ENCODE measurements around the gene SPNS2. TPM values are rescaled to one million over a fixed set of nuclear protein-coding genes. Genes with fewer than 3 reads are reported as not detected.
A peak's percentile ranks its signal among the peaks of the same experiment; 100 is the strongest.

The SPNS2 gene
- total RNA-seq, 2 donors from 2014 or later: 13.7 to 17.4 TPM

GRCh38 chr17:4579678-4580077 is 81.0 kb downstream of the SPNS2 start:
- Histone ChIP-seq H3K4me3 (no peak overlapping the region), H3K9ac (ENCODE audit: low read depth in 2 of 2, low read length in 2 of 2) (no peak overlapping the region), H3K9me3 (no peaks in the 10 kb centered on the region), H3K36me3 (no peaks in the 10 kb centered on the region), H3K27ac (no peak overlapping the region), H3K4me1 (peaks cover 3% of the 10 kb centered on the region), H3K27me3 (peaks cover 30% of the 10 kb centered on the region)
- no peak for DNase-seq
- intact Hi-C loops (cut with DNase I): no loop called here
- TF ChIP-seq CTCF (IDR thresholded peaks at IDR 0.05): no peak

GRCh38 chr17:4580291-4580690 is 81.6 kb downstream of the SPNS2 start:
- Histone ChIP-seq H3K9ac (ENCODE audit: low read depth in 2 of 2, low read length in 2 of 2) (no peak overlapping the region), H3K36me3 (no peaks in the 10 kb centered on the region), H3K4me1 (peaks cover 3% of the 10 kb centered on the region), H3K27me3 (peaks cover 36% of the 10 kb centered on the region), H3K9me3 (no peaks in the 10 kb centered on the region), H3K4me3 (no peak overlapping the region), H3K27ac (no peak overlapping the region)
- DNase-seq: no peak
- intact Hi-C loops (cut with DNase I): no loop called here
- TF ChIP-seq CTCF (IDR thresholded peaks at IDR 0.05): no peak

GRCh38 chr17:4582101-4582501 is 83.4 kb downstream of the SPNS2 start:
- no peak overlapping the region for H3K4me3 ChIP-seq
- no peaks in the 10 kb centered on the region for H3K36me3 ChIP-seq
- TF ChIP-seq CTCF (IDR thresholded peaks at IDR 0.05): no peak
- no peak for DNase-seq
- H3K9ac ChIP-seq (ENCODE audit: low read depth in 2 of 2, low read length in 2 of 2): no peak overlapping the region
- peaks cover 37% of the 10 kb centered on the region for H3K27me3 ChIP-seq
- no peaks in the 10 kb centered on the region for H3K9me3 ChIP-seq
- H3K4me1 ChIP-seq: peaks cover 3% of the 10 kb centered on the region
- no peak overlapping the region for H3K27ac ChIP-seq
- intact Hi-C loops (cut with DNase I): no loop called here

GRCh38 chr17:4582691-4583090 is 84.0 kb downstream of the SPNS2 start:
- DNase-seq: no peak
- Histone ChIP-seq H3K27me3 (peaks cover 37% of the 10 kb centered on the region), H3K4me3 (no peak overlapping the region), H3K27ac (no peak overlapping the region), H3K4me1 (peaks cover 3% of the 10 kb centered on the region), H3K9me3 (no peaks in the 10 kb centered on the region), H3K36me3 (no peaks in the 10 kb centered on the region), H3K9ac (ENCODE audit: low read depth in 2 of 2, low read length in 2 of 2) (no peak overlapping the region)
- intact Hi-C loops (cut with DNase I): no loop called here
- TF ChIP-seq CTCF (IDR thresholded peaks at IDR 0.05): no peak

- intact Hi-C loops (cut with DNase I): no loop called here
- Histone ChIP-seq H3K27me3 (peaks cover 37% of the 10 kb centered on the region), H3K27ac (no peak overlapping the region), H3K4me1 (peaks cover 3% of the 10 kb centered on the region), H3K9me3 (no peaks in the 10 kb centered on the region), H3K9ac (ENCODE audit: low read depth in 2 of 2, low read length in 2 of 2) (no peak overlapping the region), H3K36me3 (no peaks in the 10 kb centered on the region), H3K4me3 (no peak overlapping the region)
- TF ChIP-seq CTCF (IDR thresholded peaks at IDR 0.05): no peak
- no peak for DNase-seq
Measured at GRCh38 chr17:4583206-4583605, 84.5 kb downstream of the SPNS2 start.

GRCh38 chr17:4583782-4584100 is 85.1 kb downstream of the SPNS2 start:
- intact Hi-C loops (cut with DNase I): no loop called here
- H3K27me3 ChIP-seq: peaks cover 37% of the 10 kb centered on the region
- no peak overlapping the region for H3K27ac ChIP-seq
- peaks cover 3% of the 10 kb centered on the region for H3K4me1 ChIP-seq
- no peak for DNase-seq
- H3K36me3 ChIP-seq: no peaks in the 10 kb centered on the region
- H3K9me3 ChIP-seq: no peaks in the 10 kb centered on the region
- no peak for TF ChIP-seq CTCF (IDR thresholded peaks at IDR 0.05)
- peak overlapping the region in 1 of 2 donors; percentile 35 for H3K9ac ChIP-seq (ENCODE audit: low read depth in 2 of 2, low read length in 2 of 2)
- peak overlapping the region; percentile 42 for H3K4me3 ChIP-seq

Data from colonic mucosa (tissue), 4 donors.